ENCODE results near the gene PINK1. TPM values are rescaled to one million over a fixed set of nuclear protein-coding genes. Genes with fewer than 3 reads are reported as not detected.

The PINK1 gene
- polyA plus RNA-seq, 1 of the 3 experiments (the other 2 are of a cell fraction), result 24.4 TPM

- H3K9me2 ChIP-seq, result no peaks in the 10 kb centered on the region
- no peaks in the 10 kb centered on the region for H3K9me3 ChIP-seq
- H3K9ac ChIP-seq, result no peak overlapping the region
- H3K4me3 ChIP-seq (ENCODE audit: low read depth in 2 of 2, low read length in 1 of 2), result no peak overlapping the region
- H2AFZ ChIP-seq (ENCODE audit: low read depth), result no peak overlapping the region
- WGBS (ENCODE audit: low lambda C conversion rate), result 71% methylated on average over 1 of the region's 1 CpG
- H3F3A ChIP-seq (replicated peaks; ENCODE audit: insufficient read depth), result no peaks in the 10 kb centered on the region
- no peaks in the 10 kb centered on the region for H3K36me3 ChIP-seq (replicated peaks in 1 of 2; ENCODE audit: control insufficient read depth in 1 of 2, insufficient read depth in 2 of 2, low read length in 1 of 2)
- no peaks in the 10 kb centered on the region for H4K20me1 ChIP-seq (ENCODE audit: insufficient read depth)
- H3K4me1 ChIP-seq (ENCODE audit: control insufficient read depth in 1 of 2, insufficient read depth in 2 of 2, low read depth in 1 of 2, low read length in 1 of 2), result no peaks in the 10 kb centered on the region
- POLR2A ChIA-PET, result no interaction called here
- no peaks in the 10 kb centered on the region for H3K27me3 ChIP-seq (ENCODE audit: insufficient read depth)
- TF ChIP-seq RAD21 (IDR thresholded peaks at IDR 0.05; ENCODE audit: low read length) (no peak), TEAD4 (IDR thresholded peaks at IDR 0.05; ENCODE audit: borderline replicate concordance, insufficient read depth) (no peak), EZH2phosphoT487 (IDR thresholded peaks at IDR 0.05; ENCODE audit: borderline replicate concordance, low read depth) (no peak), JUND (IDR thresholded peaks at IDR 0.05) (no peak), FOXJ3 (CRISPR knock-in tag; IDR thresholded peaks at IDR 0.05) (no peak), ZBTB33 (IDR thresholded peaks at IDR 0.05; ENCODE audit: borderline replicate concordance, low read depth) (no peak), GATA2 (CRISPR knock-in tag; IDR thresholded peaks at IDR 0.05) (no peak)
- CTCF ChIA-PET, result interaction anchor here (1.5 to 2.3 kb wide), 2 partner anchors 12 to 45 kb away, joined by 5 to 10 read pairs; no protein-coding TSS in a partner anchor
- DNase-seq, result no peak
- H3K4me2 ChIP-seq, result no peak overlapping the region
- no peak overlapping the region for H3K27ac ChIP-seq (ENCODE audit: low read depth in 2 of 2, low read length in 1 of 2)
- H3K79me2 ChIP-seq (ENCODE audit: insufficient read depth), result no peaks in the 10 kb centered on the region
These were observed 13.3 kb upstream of the PINK1 start for GRCh38 chr1:20619999-20620398.

GRCh38 chr1:20621012-20621411, 12.2 kb upstream of the PINK1 start:
- H3K9ac ChIP-seq, result no peak overlapping the region
- H3F3A ChIP-seq (replicated peaks; ENCODE audit: insufficient read depth), result no peaks in the 10 kb centered on the region
- no peak for DNase-seq
- POLR2A ChIA-PET, result no interaction called here
- no peak overlapping the region for H3K27ac ChIP-seq (ENCODE audit: low read depth in 2 of 2, low read length in 1 of 2)
- no peak overlapping the region for H3K4me3 ChIP-seq (ENCODE audit: low read depth in 2 of 2, low read length in 1 of 2)
- H3K36me3 ChIP-seq (replicated peaks in 1 of 2; ENCODE audit: control insufficient read depth in 1 of 2, insufficient read depth in 2 of 2, low read length in 1 of 2), result no peaks in the 10 kb centered on the region
- no peaks in the 10 kb centered on the region for H3K4me1 ChIP-seq (ENCODE audit: control insufficient read depth in 1 of 2, insufficient read depth in 2 of 2, low read depth in 1 of 2, low read length in 1 of 2)
- H3K79me2 ChIP-seq (ENCODE audit: insufficient read depth), result no peaks in the 10 kb centered on the region
- H3K4me2 ChIP-seq, result no peak overlapping the region
- H3K27me3 ChIP-seq (ENCODE audit: insufficient read depth), result no peaks in the 10 kb centered on the region
- H3K9me3 ChIP-seq, result no peaks in the 10 kb centered on the region
- no peak overlapping the region for H2AFZ ChIP-seq (ENCODE audit: low read depth)
- WGBS (ENCODE audit: low lambda C conversion rate), result 76% methylated on average over 6 of the region's 6 CpGs
- H4K20me1 ChIP-seq (ENCODE audit: insufficient read depth), result no peaks in the 10 kb centered on the region
- TF ChIP-seq USF2 (IDR thresholded peaks at IDR 0.05; ENCODE audit: borderline replicate concordance, low read depth, low read length), result no peak
- no peak for TF ChIP-seq GATA2 (CRISPR knock-in tag; IDR thresholded peaks at IDR 0.05)
- TF ChIP-seq MEF2A (IDR thresholded peaks at IDR 0.05; ENCODE audit: borderline replicate concordance, low read depth), result no peak
- no peak for TF ChIP-seq ZBTB33 (IDR thresholded peaks at IDR 0.05; ENCODE audit: borderline replicate concordance, low read depth)
- TF ChIP-seq NFIC (IDR thresholded peaks at IDR 0.05; ENCODE audit: borderline replicate concordance), result no peak
- no peaks in the 10 kb centered on the region for H3K9me2 ChIP-seq
- CTCF ChIA-PET, result interaction anchor here (2.3 kb wide), 1 partner anchor 11 kb away, joined by 10 read pairs; no protein-coding TSS in a partner anchor
